ENCODE measurements around the gene LPCAT2. TPM values are rescaled to one million over a fixed set of nuclear protein-coding genes. Genes with fewer than 3 reads are reported as not detected.

Gene LPCAT2
- total RNA-seq, 2 donors from 2014 or later: 10.8 to 13.6 TPM

DNA sequence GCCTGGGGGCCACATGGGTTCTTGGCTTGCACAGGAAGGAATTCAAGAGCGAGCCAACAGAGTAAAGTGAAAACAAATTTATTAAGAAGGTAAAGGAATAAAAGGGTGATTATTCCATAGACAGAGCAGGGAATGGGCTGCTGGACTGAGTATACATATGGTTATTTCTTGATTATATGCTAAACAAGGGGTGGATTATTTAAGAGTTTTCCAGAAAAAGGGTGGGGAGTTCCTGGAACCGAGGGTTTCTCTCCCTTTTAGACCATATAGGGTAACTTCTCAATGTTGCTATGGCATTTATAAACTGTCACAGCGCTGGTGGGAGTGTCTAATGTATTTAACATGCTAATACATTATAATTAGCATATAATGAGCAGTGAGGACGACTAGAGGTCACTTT is 27.8 kb upstream of the LPCAT2 start:
- Histone ChIP-seq H3K4me3 (peak overlapping the region; percentile 40 to 44), H3K27ac (peak overlapping the region; percentile 40 to 64), H3K9me3 (no peaks in the 10 kb centered on the region), H3K4me1 (replicated peaks) (no peaks in the 10 kb centered on the region), H3K27me3 (replicated peaks; ENCODE audit: insufficient read depth) (no peaks in the 10 kb centered on the region), H3K36me3 (no peaks in the 10 kb centered on the region)
- TF ChIP-seq POLR2A (IDR thresholded peaks at IDR 0.05) (no peak), POLR2AphosphoS5 (IDR thresholded peaks at IDR 0.05) (no peak)
- TF ChIP-seq, protein P1, sequence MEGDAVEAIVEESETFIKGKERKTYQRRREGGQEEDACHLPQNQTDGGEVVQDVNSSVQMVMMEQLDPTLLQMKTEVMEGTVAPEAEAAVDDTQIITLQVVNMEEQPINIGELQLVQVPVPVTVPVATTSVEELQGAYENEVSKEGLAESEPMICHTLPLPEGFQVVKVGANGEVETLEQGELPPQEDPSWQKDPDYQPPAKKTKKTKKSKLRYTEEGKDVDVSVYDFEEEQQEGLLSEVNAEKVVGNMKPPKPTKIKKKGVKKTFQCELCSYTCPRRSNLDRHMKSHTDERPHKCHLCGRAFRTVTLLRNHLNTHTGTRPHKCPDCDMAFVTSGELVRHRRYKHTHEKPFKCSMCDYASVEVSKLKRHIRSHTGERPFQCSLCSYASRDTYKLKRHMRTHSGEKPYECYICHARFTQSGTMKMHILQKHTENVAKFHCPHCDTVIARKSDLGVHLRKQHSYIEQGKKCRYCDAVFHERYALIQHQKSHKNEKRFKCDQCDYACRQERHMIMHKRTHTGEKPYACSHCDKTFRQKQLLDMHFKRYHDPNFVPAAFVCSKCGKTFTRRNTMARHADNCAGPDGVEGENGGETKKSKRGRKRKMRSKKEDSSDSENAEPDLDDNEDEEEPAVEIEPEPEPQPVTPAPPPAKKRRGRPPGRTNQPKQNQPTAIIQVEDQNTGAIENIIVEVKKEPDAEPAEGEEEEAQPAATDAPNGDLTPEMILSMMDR (IDR thresholded peaks at IDR 0.05): no peak
- 75% methylated on average over 4 of the region's 4 CpGs for WGBS
- intact Hi-C loops (cut with DNase I): no loop called here
- DNase-seq (ENCODE audit: low spot score): no peak

DNA sequence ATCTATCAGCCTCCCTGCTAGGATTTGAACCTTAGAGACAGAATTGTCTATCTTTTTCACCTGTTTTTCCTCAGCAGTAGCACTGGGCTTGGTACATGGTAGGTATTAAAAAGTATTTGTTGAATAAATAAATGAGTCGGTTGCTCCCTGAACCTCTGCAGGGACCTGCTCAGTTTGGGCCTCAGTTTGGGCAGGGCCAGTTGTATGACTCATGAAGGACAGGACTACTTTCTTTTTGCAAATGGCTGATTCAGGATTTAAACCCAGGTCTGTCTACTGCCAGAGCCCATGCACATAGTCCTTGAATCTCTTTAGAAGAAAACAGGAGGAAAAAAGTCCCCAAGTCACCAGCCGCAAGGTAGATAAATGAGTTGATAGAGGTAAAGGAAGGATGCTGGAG is 26.8 kb upstream of the LPCAT2 start:
- Histone ChIP-seq H3K27ac (no peak overlapping the region), H3K9me3 (no peaks in the 10 kb centered on the region), H3K4me3 (no peak overlapping the region), H3K27me3 (replicated peaks; ENCODE audit: insufficient read depth) (no peaks in the 10 kb centered on the region), H3K36me3 (no peaks in the 10 kb centered on the region), H3K4me1 (replicated peaks) (no peaks in the 10 kb centered on the region)
- TF ChIP-seq POLR2A (IDR thresholded peaks at IDR 0.05): no peak
- no peak for TF ChIP-seq POLR2AphosphoS5 (IDR thresholded peaks at IDR 0.05)
- TF ChIP-seq, protein P1 (IDR thresholded peaks at IDR 0.05): no peak
- DNase-seq (ENCODE audit: low spot score): no peak
- WGBS: 68% methylated on average over 2 of the region's 2 CpGs
- intact Hi-C loops (cut with DNase I): no loop called here

DNA sequence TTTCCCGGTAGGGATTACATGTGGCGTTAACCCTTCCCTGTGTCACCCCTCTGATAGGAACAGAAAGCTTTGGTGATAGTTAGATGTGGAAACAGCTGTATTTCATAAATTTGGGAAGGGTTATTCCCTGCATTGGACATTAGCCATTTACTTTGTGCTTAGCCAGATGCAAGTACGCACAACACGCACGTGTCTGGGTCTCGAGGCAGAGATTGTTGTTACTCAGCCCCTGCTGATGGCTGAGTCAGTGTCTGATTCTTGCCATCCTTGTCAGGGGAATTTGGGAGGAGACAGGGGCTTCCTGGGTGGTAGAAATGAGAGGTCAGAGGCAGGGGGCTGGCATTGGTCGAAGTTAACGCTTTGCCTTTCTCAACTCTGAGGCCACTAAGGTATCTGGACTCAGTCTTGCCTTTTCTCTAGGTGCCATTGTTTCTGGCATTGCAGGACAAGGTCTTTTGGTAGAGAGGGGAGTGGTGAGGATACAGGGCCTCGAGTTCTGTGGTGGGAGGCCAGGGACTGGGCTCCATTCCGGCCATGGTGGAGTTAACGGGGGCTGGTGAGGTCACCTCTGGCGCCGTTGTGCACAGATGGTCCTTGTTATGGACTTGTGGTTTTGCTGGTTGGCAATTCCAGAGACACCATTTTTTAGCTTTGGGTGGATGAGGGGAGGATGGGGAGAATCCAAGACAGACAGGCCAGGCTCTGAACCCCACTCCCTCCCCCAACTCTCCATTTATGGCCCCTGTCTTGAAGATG is 21.6 kb upstream of the LPCAT2 start:
- DNase-seq (ENCODE audit: low spot score): no peak
- Histone ChIP-seq H3K27me3 (replicated peaks; ENCODE audit: insufficient read depth) (no peaks in the 10 kb centered on the region), H3K9me3 (no peaks in the 10 kb centered on the region), H3K4me3 (no peak overlapping the region), H3K36me3 (no peaks in the 10 kb centered on the region), H3K4me1 (replicated peaks) (no peaks in the 10 kb centered on the region), H3K27ac (peak overlapping the region in 1 of 2 donors; percentile 51)
- intact Hi-C loops (cut with DNase I): no loop called here
- WGBS: 66% methylated on average over 13 of the region's 13 CpGs
- TF ChIP-seq, protein P1 (IDR thresholded peaks at IDR 0.05): no peak
- TF ChIP-seq POLR2A (IDR thresholded peaks at IDR 0.05): no peak

DNA sequence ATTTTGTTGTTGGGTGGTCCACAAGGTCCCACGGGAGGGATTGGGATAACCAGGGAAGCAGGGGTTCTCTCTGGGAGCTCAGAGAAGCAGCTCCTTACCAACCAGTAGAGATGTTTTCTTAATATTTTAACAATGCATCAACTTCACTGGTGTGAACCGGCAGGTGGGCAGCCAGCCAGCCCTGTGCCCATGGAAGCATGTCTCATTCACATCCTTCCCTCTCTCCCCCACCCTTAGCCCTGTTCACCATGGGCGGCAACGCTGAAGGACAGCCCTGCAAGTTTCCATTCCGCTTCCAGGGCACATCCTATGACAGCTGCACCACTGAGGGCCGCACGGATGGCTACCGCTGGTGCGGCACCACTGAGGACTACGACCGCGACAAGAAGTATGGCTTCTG is 20.6 kb upstream of the LPCAT2 start:
- no peaks in the 10 kb centered on the region for H3K27me3 ChIP-seq (replicated peaks; ENCODE audit: insufficient read depth)
- no peak for DNase-seq (ENCODE audit: low spot score)
- 83% methylated on average over 12 of the region's 12 CpGs for WGBS
- H3K36me3 ChIP-seq: no peaks in the 10 kb centered on the region
- H3K4me1 ChIP-seq (replicated peaks): no peaks in the 10 kb centered on the region
- intact Hi-C loops (cut with DNase I): no loop called here
- H3K4me3 ChIP-seq: no peak overlapping the region
- TF ChIP-seq POLR2A (IDR thresholded peaks at IDR 0.05) (no peak), POLR2AphosphoS5 (IDR thresholded peaks at IDR 0.05) (no peak)
- TF ChIP-seq, protein P1 (IDR thresholded peaks at IDR 0.05): no peak
- H3K9me3 ChIP-seq: no peaks in the 10 kb centered on the region
- no peak overlapping the region for H3K27ac ChIP-seq
